ENCODE results near the gene KRTAP3-3. TPM values are rescaled to one million over a fixed set of nuclear protein-coding genes. Genes with fewer than 3 reads are reported as not detected.

The KRTAP3-3 gene
- total and polyA plus RNA-seq, 2 donors (not counting 1 experiment from before 2014, with no cell fraction given) = not detected

GRCh38 chr17:40974366-40974765 lies 19.6 kb downstream of the KRTAP3-3 start:
- Histone ChIP-seq H3K36me3 (ENCODE audit: control insufficient read depth, insufficient read depth, low read length) (no peaks in the 10 kb centered on the region), H3K79me2 (ENCODE audit: control insufficient read depth, insufficient read depth, low read length) (no peaks in the 10 kb centered on the region), H3K9me3 (ENCODE audit: control insufficient read depth, insufficient read depth, low read depth, low read length) (no peaks in the 10 kb centered on the region), H3K27ac (ENCODE audit: insufficient read depth, low read length) (no peak overlapping the region), H3K27me3 (ENCODE audit: control insufficient read depth, insufficient read depth, low read length) (no peaks in the 10 kb centered on the region), H3K4me3 (replicated peaks in 1 of 4; ENCODE audit: control extremely low read depth in 1 of 4, insufficient read depth in 1 of 4, low read depth in 3 of 4, low read length in 4 of 4) (no peak overlapping the region), H3K4me2 (ENCODE audit: extremely low read depth, insufficient read depth, low read length) (no peak overlapping the region), H3K9ac (ENCODE audit: insufficient read depth, low read length) (no peak overlapping the region), H3K4me1 (ENCODE audit: control insufficient read depth, extremely low read depth, insufficient read depth, low read length) (no peaks in the 10 kb centered on the region), H2AFZ (ENCODE audit: low read length) (no peak overlapping the region), H4K20me1 (ENCODE audit: control insufficient read depth, extremely low read depth, insufficient read depth, low read length) (no peaks in the 10 kb centered on the region)
- no peak for DNase-seq (ENCODE audit: low read depth in 2 of 2)
- TF ChIP-seq, protein P1, sequence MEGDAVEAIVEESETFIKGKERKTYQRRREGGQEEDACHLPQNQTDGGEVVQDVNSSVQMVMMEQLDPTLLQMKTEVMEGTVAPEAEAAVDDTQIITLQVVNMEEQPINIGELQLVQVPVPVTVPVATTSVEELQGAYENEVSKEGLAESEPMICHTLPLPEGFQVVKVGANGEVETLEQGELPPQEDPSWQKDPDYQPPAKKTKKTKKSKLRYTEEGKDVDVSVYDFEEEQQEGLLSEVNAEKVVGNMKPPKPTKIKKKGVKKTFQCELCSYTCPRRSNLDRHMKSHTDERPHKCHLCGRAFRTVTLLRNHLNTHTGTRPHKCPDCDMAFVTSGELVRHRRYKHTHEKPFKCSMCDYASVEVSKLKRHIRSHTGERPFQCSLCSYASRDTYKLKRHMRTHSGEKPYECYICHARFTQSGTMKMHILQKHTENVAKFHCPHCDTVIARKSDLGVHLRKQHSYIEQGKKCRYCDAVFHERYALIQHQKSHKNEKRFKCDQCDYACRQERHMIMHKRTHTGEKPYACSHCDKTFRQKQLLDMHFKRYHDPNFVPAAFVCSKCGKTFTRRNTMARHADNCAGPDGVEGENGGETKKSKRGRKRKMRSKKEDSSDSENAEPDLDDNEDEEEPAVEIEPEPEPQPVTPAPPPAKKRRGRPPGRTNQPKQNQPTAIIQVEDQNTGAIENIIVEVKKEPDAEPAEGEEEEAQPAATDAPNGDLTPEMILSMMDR (conservative IDR thresholded peaks at IDR 0.05 in 1 of 2, IDR thresholded peaks at IDR 0.05 in 1 of 2; ENCODE audit: low read depth in 1 of 2, low read length in 2 of 2) = no peak
- no peak for TF ChIP-seq EZH2 (IDR thresholded peaks at IDR 0.05; ENCODE audit: low read length, missing control alignments)

- no peaks in the 10 kb centered on the region for H4K20me1 ChIP-seq (ENCODE audit: control insufficient read depth, extremely low read depth, insufficient read depth, low read length)
- H3K36me3 ChIP-seq (ENCODE audit: control insufficient read depth, insufficient read depth, low read length) = no peaks in the 10 kb centered on the region
- no peaks in the 10 kb centered on the region for H3K79me2 ChIP-seq (ENCODE audit: control insufficient read depth, insufficient read depth, low read length)
- H3K4me3 ChIP-seq (replicated peaks in 1 of 4; ENCODE audit: control extremely low read depth in 1 of 4, insufficient read depth in 1 of 4, low read depth in 3 of 4, low read length in 4 of 4) = no peak overlapping the region
- no peak overlapping the region for H3K9ac ChIP-seq (ENCODE audit: insufficient read depth, low read length)
- H3K4me1 ChIP-seq (ENCODE audit: control insufficient read depth, extremely low read depth, insufficient read depth, low read length) = no peaks in the 10 kb centered on the region
- H2AFZ ChIP-seq (ENCODE audit: low read length) = no peak overlapping the region
- no peaks in the 10 kb centered on the region for H3K9me3 ChIP-seq (ENCODE audit: control insufficient read depth, insufficient read depth, low read depth, low read length)
- no peak for DNase-seq (ENCODE audit: low read depth in 2 of 2)
- H3K27me3 ChIP-seq (ENCODE audit: control insufficient read depth, insufficient read depth, low read length) = no peaks in the 10 kb centered on the region
- TF ChIP-seq, protein P1 (conservative IDR thresholded peaks at IDR 0.05 in 1 of 2, IDR thresholded peaks at IDR 0.05 in 1 of 2; ENCODE audit: low read depth in 1 of 2, low read length in 2 of 2) = no peak
- no peak for TF ChIP-seq EZH2 (IDR thresholded peaks at IDR 0.05; ENCODE audit: low read length, missing control alignments)
- no peak overlapping the region for H3K27ac ChIP-seq (ENCODE audit: insufficient read depth, low read length)
- H3K4me2 ChIP-seq (ENCODE audit: extremely low read depth, insufficient read depth, low read length) = no peak overlapping the region
Observed at GRCh38 chr17:40967582-40967981, 26.4 kb downstream of the KRTAP3-3 start.

DNA sequence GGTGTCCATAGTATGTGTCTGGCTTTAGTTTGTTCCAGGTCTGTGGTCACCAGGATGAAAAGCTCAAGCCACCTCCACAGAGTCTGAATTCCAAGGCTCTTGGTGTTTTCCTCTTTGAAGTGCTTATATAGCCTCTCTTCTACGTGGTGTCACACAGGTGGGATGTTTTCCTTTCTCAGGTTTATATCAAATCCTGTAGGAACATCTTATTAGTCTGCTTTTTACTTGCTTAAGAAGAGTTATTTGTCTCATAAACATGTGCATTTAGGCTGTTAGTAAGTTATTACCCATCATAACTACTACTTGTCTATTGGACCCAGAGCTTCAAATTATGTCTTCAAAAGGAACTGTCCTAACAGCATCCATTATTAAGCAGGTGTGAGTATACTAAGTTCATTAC lies 27.1 kb downstream of the KRTAP3-3 start, which contains the start of gene KRT39:
Gene KRT39, minus strand, starts transcription at position 101 of the 400 bp plus-strand sequence. Its CDS starts 92 bp downstream, at position 9.
- H4K20me1 ChIP-seq (ENCODE audit: control insufficient read depth, extremely low read depth, insufficient read depth, low read length) = no peaks in the 10 kb centered on the region
- no peaks in the 10 kb centered on the region for H3K79me2 ChIP-seq (ENCODE audit: control insufficient read depth, insufficient read depth, low read length)
- H3K27me3 ChIP-seq (ENCODE audit: control insufficient read depth, insufficient read depth, low read length) = no peaks in the 10 kb centered on the region
- TF ChIP-seq, protein P1 (conservative IDR thresholded peaks at IDR 0.05 in 1 of 2, IDR thresholded peaks at IDR 0.05 in 1 of 2; ENCODE audit: low read depth in 1 of 2, low read length in 2 of 2) = no peak
- no peak for TF ChIP-seq EZH2 (IDR thresholded peaks at IDR 0.05; ENCODE audit: low read length, missing control alignments)
- no peaks in the 10 kb centered on the region for H3K9me3 ChIP-seq (ENCODE audit: control insufficient read depth, insufficient read depth, low read depth, low read length)
- H3K36me3 ChIP-seq (ENCODE audit: control insufficient read depth, insufficient read depth, low read length) = no peaks in the 10 kb centered on the region
- H3K4me2 ChIP-seq (ENCODE audit: extremely low read depth, insufficient read depth, low read length) = no peak within 1 kb of the TSS
- H3K27ac ChIP-seq (ENCODE audit: insufficient read depth, low read length) = no peak within 1 kb of the TSS
- H3K4me3 ChIP-seq (replicated peaks in 1 of 4; ENCODE audit: control extremely low read depth in 1 of 4, insufficient read depth in 1 of 4, low read depth in 3 of 4, low read length in 4 of 4) = no peak within 1 kb of the TSS
- H3K9ac ChIP-seq (ENCODE audit: insufficient read depth, low read length) = no peak within 1 kb of the TSS
- DNase-seq (ENCODE audit: low read depth in 2 of 2) = no peak
- no peaks in the 10 kb centered on the region for H3K4me1 ChIP-seq (ENCODE audit: control insufficient read depth, extremely low read depth, insufficient read depth, low read length)
- no peak within 1 kb of the TSS for H2AFZ ChIP-seq (ENCODE audit: low read length)

Measured in fibroblast of lung (primary cell).